ENCODE measurements around the gene LARP1B.

GRCh38 chr4:128244379-128244778 is 183.3 kb downstream of the LARP1B start:
- TF ChIP-seq SP2 (IDR thresholded peaks at IDR 0.05; ENCODE audit: low read length) = no peak
- TF ChIP-seq, protein P1, sequence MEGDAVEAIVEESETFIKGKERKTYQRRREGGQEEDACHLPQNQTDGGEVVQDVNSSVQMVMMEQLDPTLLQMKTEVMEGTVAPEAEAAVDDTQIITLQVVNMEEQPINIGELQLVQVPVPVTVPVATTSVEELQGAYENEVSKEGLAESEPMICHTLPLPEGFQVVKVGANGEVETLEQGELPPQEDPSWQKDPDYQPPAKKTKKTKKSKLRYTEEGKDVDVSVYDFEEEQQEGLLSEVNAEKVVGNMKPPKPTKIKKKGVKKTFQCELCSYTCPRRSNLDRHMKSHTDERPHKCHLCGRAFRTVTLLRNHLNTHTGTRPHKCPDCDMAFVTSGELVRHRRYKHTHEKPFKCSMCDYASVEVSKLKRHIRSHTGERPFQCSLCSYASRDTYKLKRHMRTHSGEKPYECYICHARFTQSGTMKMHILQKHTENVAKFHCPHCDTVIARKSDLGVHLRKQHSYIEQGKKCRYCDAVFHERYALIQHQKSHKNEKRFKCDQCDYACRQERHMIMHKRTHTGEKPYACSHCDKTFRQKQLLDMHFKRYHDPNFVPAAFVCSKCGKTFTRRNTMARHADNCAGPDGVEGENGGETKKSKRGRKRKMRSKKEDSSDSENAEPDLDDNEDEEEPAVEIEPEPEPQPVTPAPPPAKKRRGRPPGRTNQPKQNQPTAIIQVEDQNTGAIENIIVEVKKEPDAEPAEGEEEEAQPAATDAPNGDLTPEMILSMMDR (IDR thresholded peaks at IDR 0.05; ENCODE audit: control extremely low read depth in 1 of 3, insufficient read depth in 1 of 3, low read depth in 1 of 3, low read length in 3 of 3) = no peak
- TF ChIP-seq BRCA1 (IDR thresholded peaks at IDR 0.05; ENCODE audit: low read depth, low read length) = no peak
- TF ChIP-seq TAF1 (IDR thresholded peaks at IDR 0.05; ENCODE audit: low read depth, low read length) = no peak
- no peak for TF ChIP-seq RXRA (IDR thresholded peaks at IDR 0.05; ENCODE audit: insufficient read depth, low read depth, low read length)
- TF ChIP-seq EP300 (IDR thresholded peaks at IDR 0.05; ENCODE audit: borderline replicate concordance in 1 of 2, low read depth in 2 of 2, low read length in 2 of 2) = no peak
- TF ChIP-seq TBP (IDR thresholded peaks at IDR 0.05; ENCODE audit: low read depth, low read length) = no peak
- TF ChIP-seq POLR2A (IDR thresholded peaks at IDR 0.05; ENCODE audit: control extremely low read depth in 1 of 2, low read depth in 2 of 2, low read length in 2 of 2) = no peak
- TF ChIP-seq POLR2AphosphoS5 (IDR thresholded peaks at IDR 0.05; ENCODE audit: low read depth, low read length) = no peak

Data from H1 (cell line).